Heart right ventricle (tissue), 16 donors: ENCODE results near the gene COX10. TPM values are rescaled to one million over a fixed set of nuclear protein-coding genes. Genes with fewer than 3 reads are reported as not detected.

ENCODE experiments used
- ATAC-seq, 8 donors: fragments of 200-7000 bp; cut with Tn5 transposase; one replicate each; pipeline ENCODE4 v1.9.1; 2020; ENCODE audit warnings: mild to moderate bottlenecking in 8 of 8, moderate library complexity in 8 of 8, moderate number of reproducible peaks in 1 of 8
- DNase-seq, 2 donors: peaks; one replicate each; pipeline ENCODE4 v3.0.0-alpha.2; 2020
- H3K27ac ChIP-seq, 10 donors: fragments of 200-600 bp; sonication (generic) in 2 of 10; one replicate each; pipeline versions ENCODE4 v1.5.0 to v1.8.0; 2020 to 2022; ENCODE audit warnings: mild to moderate bottlenecking in 3 of 10
- H3K27me3 ChIP-seq, 7 donors: fragments of 200-600 bp; one replicate each; pipeline ENCODE4 v1.8.0; 2021 to 2022; ENCODE audit warnings: mild to moderate bottlenecking in 2 of 7
- H3K36me3 ChIP-seq, 9 donors: fragments of 200-600 bp; sonication (generic) in 1 of 9; one replicate each; pipeline versions ENCODE4 v1.5.0 to v1.8.0; 2020 to 2022; ENCODE audit warnings: mild to moderate bottlenecking in 2 of 9
- H3K4me1 ChIP-seq, 9 donors: fragments of 200-600 bp; sonication (generic) in 1 of 9; one replicate each; pipeline versions ENCODE4 v1.5.0 to v1.8.0; 2020 to 2022; ENCODE audit warnings: mild to moderate bottlenecking in 4 of 9
- H3K4me3 ChIP-seq, 10 donors: fragments of 200-600 bp; sonication (generic) in 2 of 10; one replicate each; pipeline versions ENCODE4 v1.5.0 to v1.8.0; 2020 to 2022; ENCODE audit warnings: mild to moderate bottlenecking in 7 of 10, moderate library complexity in 2 of 10
- H3K9me3 ChIP-seq, 11 donors: fragments of 200-600 bp in 10 of 11; sonication (generic) in 2 of 11; one replicate each; pipeline versions ENCODE4 v1.5.0 to v1.8.0; 2013 to 2022; ENCODE audit warnings: mild to moderate bottlenecking in 2 of 11, control low read depth in 1 of 11, moderate library complexity in 1 of 11
- WGBS, 2 donors: extraction: QIAGEN DNeasy Blood & Tissue Kit; methylation state at CpG; one replicate each; pipeline ENCODE4 v1.1.7; 2013; ENCODE audit warnings: inconsistent platforms in 1 of 2; 5-methylcytosine and 5-hydroxymethylcytosine counted together
- intact Hi-C, 10 donors: fragments of 100-400 bp; cut with DNase I; formaldehyde crosslinking; loops; one replicate each; pipeline versions ENCODE4 v1.11.1 to v1.14.2; 2022
- polyA plus RNA-seq, 2 donors: library from polyadenylated mRNA; stranded (reverse); fragments of 200-250 nt; gene quantifications; one replicate each; pipeline ENCODE4 v1.2.3, GENCODE V29; 2013
- total RNA-seq, 10 donors: library from RNA; stranded (reverse); fragmentation: NEBNext Ultra II Directional in 3 of 10; extraction: Animal tissue kit (Norgen Biotek cat#: 25700) in 3 of 10; gene quantifications; one replicate each; pipeline versions ENCODE4 v1.2.1 to v1.2.4, GENCODE V29; 2021 to 2023
- TF ChIP-seq, protein P1 (sequence below), 9 donors: fragments of 200-600 bp; sonication (generic) in 2 of 9; IDR thresholded peaks; one replicate each; pipeline versions ENCODE4 v1.5.0 to v1.8.0; 2021 to 2022; ENCODE audit warnings: antibody characterized with exemption in 9 of 9, mild to moderate bottlenecking in 5 of 9, moderate library complexity in 1 of 9
- donor health status: Arrhythmogenic right ventricular cardiomyopathy.
- donor health status: ischemic (EF 13 %, LVEDD 7.1; RV severe dilation, severe dysfunction).
- donor health status: healthy with polysubstance abuse.
- donor health status: DM: no; HTN: yes; CAD: no.
- donor health status: DM: no; HTN: no; CAD: no.
- donor health status: ischemic (EF 25% LVEDD 6.9; RV normal size, moderate dysfunction).
- donor health status: ischemic (EF 25% LVEDD 5.7; RV mildly dilated, moderate dysfunction).
- donor health status: healthy.
- donor health status: DM: yes; HTN: yes; CAD: no.
- donor health status: Ischemic cardiomyopathy.
- donor health status: ischemic (EF 35%, LVEDD 5.7; RV mildly dilated, moderate dysfunction).
- donor health status: nonischemic (EF 11% LVEDD 7.7; RV severe dilation, severe dysfunction).
- donor health status: DM: yes; HTN: yes; CAD: no.
- donor health status: PGD.
- donor health status: ischemic (EF 29% LVEDD 5.4; RV normal size, mild dysfunction).
- donor health status: nonischemic (EF 23%, LVEDD 6.1; RV moderate dilation, normal function).

COX10 gene
- total and polyA plus RNA-seq, 12 donors: 18.7 to 73.1 (median 54.0) TPM

DNA sequence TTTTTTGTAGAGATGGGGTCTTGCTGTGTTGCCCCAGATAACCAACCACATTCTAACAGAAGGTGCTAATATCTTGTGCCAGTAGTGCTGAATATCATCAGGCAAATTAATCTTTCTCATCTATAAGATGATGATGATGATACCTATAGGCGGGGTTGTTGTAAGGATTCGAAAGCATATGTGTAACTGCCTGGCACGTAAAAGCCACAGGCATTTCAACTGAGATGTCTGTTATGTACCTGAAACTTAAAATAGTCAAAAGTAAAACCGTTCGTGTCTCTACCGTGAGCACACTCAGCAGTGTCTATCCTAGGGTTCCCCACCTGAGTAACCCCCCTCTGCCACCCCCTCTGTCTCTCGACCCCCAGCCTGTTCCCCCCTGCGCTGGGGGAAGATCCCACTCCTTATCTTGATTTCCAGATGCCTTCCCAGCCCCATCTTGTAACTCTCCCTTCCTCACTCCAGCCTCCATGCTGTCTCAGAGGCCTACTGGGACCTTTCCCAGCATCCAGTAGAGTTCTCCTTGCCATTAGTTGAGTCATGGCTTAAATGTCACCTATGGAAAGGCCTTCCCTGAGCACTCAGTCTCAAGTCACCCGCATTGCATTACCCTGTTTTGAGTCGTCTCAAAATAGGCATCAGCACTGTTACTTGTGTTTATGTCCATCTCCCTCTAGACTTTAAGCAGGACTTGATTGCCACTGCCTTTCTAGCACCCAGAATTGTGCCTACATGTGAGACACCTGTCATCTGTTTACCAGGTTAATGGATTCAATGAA, 133.3 kb downstream of the COX10 start:
- Histone ChIP-seq H3K27ac (peak overlapping the region in 1 of 10 donors; percentile 85), H3K4me3 (no peak overlapping the region), H3K27me3 (no peaks in the 10 kb centered on the region), H3K4me1 (peaks cover 3 to 89% (median 28%) of the 10 kb centered on the region in 9 donors), H3K9me3 (no peaks in the 10 kb centered on the region), H3K36me3 (peaks cover 0 to 21% (median 0%) of the 10 kb centered on the region in 9 donors)
- 96 to 97% methylated on average over 10 of the region's 10 CpGs for WGBS, 2 donors
- no peak for ATAC-seq
- DNase-seq: no peak
- intact Hi-C loops: loop anchor here in 5 of 10 donors (10.0 kb wide), 4 partner anchors 102 to 608 kb away; partner anchors contain the start of genes COX10 (in 1 of the 5) and HS3ST3B1 (in 1 of the 5)
- TF ChIP-seq, protein P1, sequence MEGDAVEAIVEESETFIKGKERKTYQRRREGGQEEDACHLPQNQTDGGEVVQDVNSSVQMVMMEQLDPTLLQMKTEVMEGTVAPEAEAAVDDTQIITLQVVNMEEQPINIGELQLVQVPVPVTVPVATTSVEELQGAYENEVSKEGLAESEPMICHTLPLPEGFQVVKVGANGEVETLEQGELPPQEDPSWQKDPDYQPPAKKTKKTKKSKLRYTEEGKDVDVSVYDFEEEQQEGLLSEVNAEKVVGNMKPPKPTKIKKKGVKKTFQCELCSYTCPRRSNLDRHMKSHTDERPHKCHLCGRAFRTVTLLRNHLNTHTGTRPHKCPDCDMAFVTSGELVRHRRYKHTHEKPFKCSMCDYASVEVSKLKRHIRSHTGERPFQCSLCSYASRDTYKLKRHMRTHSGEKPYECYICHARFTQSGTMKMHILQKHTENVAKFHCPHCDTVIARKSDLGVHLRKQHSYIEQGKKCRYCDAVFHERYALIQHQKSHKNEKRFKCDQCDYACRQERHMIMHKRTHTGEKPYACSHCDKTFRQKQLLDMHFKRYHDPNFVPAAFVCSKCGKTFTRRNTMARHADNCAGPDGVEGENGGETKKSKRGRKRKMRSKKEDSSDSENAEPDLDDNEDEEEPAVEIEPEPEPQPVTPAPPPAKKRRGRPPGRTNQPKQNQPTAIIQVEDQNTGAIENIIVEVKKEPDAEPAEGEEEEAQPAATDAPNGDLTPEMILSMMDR (IDR thresholded peaks at IDR 0.05): no peak

DNA sequence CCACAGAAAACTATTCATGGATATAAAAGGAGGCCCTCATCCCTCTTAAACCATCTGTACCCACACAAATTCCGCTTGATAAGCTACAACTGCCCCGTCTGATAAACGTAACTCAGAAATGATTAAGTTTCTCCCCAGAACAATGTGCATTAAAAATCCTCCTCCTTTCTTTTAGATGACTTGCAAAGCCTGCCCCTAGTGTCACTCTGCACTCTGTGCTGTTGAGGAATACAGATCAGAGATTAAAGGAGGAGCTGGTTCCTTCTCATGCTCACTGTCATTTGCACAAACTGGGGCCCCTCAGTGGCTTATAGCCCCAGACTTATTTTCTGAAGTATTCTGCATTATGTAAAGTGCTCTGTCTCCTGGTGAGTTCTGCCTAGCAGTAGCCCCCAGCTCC, 134.1 kb downstream of the COX10 start:
- H3K9me3 ChIP-seq: no peaks in the 10 kb centered on the region
- intact Hi-C loops: loop anchor here in 5 of 10 donors (10.0 kb wide), 4 partner anchors 101 to 609 kb away; partner anchors contain the start of genes COX10 (in 1 of the 5) and HS3ST3B1 (in 1 of the 5)
- no peak for DNase-seq
- H3K27ac ChIP-seq: peak overlapping the region in 1 of 10 donors; percentile 51
- H3K27me3 ChIP-seq: no peaks in the 10 kb centered on the region
- 87 to 93% methylated on average over 3 of the region's 3 CpGs for WGBS, 2 donors
- H3K4me1 ChIP-seq: peaks cover 0 to 81% (median 20%) of the 10 kb centered on the region in 9 donors
- peaks cover 0 to 27% (median 0%) of the 10 kb centered on the region in 9 donors for H3K36me3 ChIP-seq
- no peak for ATAC-seq
- no peak overlapping the region for H3K4me3 ChIP-seq
- TF ChIP-seq, protein P1 (IDR thresholded peaks at IDR 0.05): peak in 5 of 9 donors; percentile 16 to 43 (median 30)

DNA sequence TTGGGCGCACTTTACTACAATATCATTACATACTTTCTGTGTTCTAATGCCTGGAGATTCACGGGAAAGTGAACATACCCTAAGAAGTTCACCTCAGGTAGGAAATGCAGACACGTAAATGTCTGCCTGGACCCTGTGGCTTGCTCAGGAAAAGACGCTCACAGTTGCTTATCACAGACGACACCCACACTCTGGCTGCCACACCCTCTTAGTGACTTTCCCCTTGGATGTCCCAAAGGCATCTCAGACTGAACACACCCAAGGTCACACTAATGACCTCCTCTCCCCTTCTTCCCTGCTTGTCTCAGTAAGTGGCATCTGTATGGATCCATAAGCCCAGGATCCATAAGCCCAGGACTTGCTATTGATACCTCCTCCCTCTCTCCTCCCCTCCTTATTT, 134.8 kb downstream of the COX10 start:
- ATAC-seq: no peak
- no peak for DNase-seq
- peaks cover 0 to 33% (median 0%) of the 10 kb centered on the region in 9 donors for H3K36me3 ChIP-seq
- WGBS, 2 donors: 72 to 84% methylated on average over 5 of the region's 5 CpGs
- H3K27me3 ChIP-seq: no peaks in the 10 kb centered on the region
- no peak overlapping the region for H3K4me3 ChIP-seq
- TF ChIP-seq, protein P1 (IDR thresholded peaks at IDR 0.05): no peak
- H3K9me3 ChIP-seq: no peaks in the 10 kb centered on the region
- H3K27ac ChIP-seq: peak overlapping the region in 1 of 10 donors; percentile 51
- peaks cover 0 to 74% (median 14%) of the 10 kb centered on the region in 9 donors for H3K4me1 ChIP-seq
- intact Hi-C loops: loop anchor here in 5 of 10 donors (10.0 kb wide), 4 partner anchors 101 to 609 kb away; partner anchors contain the start of genes COX10 (in 1 of the 5) and HS3ST3B1 (in 1 of the 5)

DNA sequence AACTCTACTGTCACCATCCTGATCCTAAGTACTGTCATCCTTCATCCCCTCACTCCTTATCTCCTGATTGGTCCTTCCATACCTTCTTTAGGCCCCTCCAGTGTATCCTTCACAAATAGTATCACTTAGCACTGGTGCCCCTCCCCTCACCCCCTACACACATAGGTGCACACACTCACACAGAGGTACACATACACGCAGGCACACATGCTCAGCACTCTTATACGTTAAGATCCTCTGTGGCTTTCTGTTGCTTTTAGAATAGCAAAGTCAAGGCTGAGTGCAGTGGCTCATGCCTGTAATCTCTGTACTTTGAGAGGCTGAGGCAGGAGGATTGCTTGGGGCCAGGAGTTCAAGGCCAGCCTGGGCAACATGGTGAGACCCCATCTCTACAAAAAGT, 135.2 kb downstream of the COX10 start:
- ATAC-seq: no peak
- peaks cover 0 to 38% (median 0%) of the 10 kb centered on the region in 9 donors for H3K36me3 ChIP-seq
- intact Hi-C loops: loop anchor here in 5 of 10 donors (10.0 kb wide), 4 partner anchors 100 to 610 kb away; partner anchors contain the start of genes COX10 (in 1 of the 5) and HS3ST3B1 (in 1 of the 5)
- peaks cover 0 to 73% (median 14%) of the 10 kb centered on the region in 9 donors for H3K4me1 ChIP-seq
- peak overlapping the region in 1 of 10 donors; percentile 51 for H3K27ac ChIP-seq
- DNase-seq: no peak
- H3K4me3 ChIP-seq: no peak overlapping the region
- no peaks in the 10 kb centered on the region for H3K9me3 ChIP-seq
- H3K27me3 ChIP-seq: no peaks in the 10 kb centered on the region
- TF ChIP-seq, protein P1 (IDR thresholded peaks at IDR 0.05): no peak
- 90 to 94% methylated on average over 2 of the region's 2 CpGs for WGBS, 2 donors
